Retinal pigment epithelial cell (primary cell): ENCODE results near the gene TESK2.

Experiments
- DNase-seq: peaks from one replicate; pipeline ENCODE4 v3.0.0-alpha.2; 2010; ENCODE audit warnings: low read depth
- H3K4me3 ChIP-seq: 2 replicates; pipeline ENCODE4 v1.5.1; 2011; ENCODE audit warnings: mild to moderate bottlenecking, low read length, control low read depth, moderate library complexity
- CTCF ChIP-seq: conservative IDR thresholded peaks from 2 replicates; pipeline ENCODE4 v1.5.1; 2011; ENCODE audit warnings: low read depth, low read length, control low read depth, inconsistent platforms

The TESK2 gene

GRCh38 chr1:45503462-45504360, 12.7 kb upstream of the TESK2 start:
- no peak for TF ChIP-seq CTCF
- DNase-seq = no peak
- no peak overlapping the region for H3K4me3 ChIP-seq

GRCh38 chr1:45501505-45501859, 10.5 kb upstream of the TESK2 start:
- no peak overlapping the region for H3K4me3 ChIP-seq
- no peak for TF ChIP-seq CTCF
- DNase-seq = no peak

GRCh38 chr1:45499415-45499769, 8.4 kb upstream of the TESK2 start:
- no peak for TF ChIP-seq CTCF
- H3K4me3 ChIP-seq = peak overlapping the region; percentile 86
- DNase-seq = no peak

- no peak overlapping the region for H3K4me3 ChIP-seq
- no peak for DNase-seq
- TF ChIP-seq CTCF = no peak
Observed at GRCh38 chr1:45498279-45498678, 7.3 kb upstream of the TESK2 start.

GRCh38 chr1:45493116-45493697, 2.2 kb upstream of the TESK2 start:
- DNase-seq = no peak
- no peak overlapping the region for H3K4me3 ChIP-seq
- TF ChIP-seq CTCF = peak; percentile 53

GRCh38 chr1:45492691-45493090, 1.7 kb upstream of the TESK2 start:
- TF ChIP-seq CTCF = no peak
- no peak overlapping the region for H3K4me3 ChIP-seq
- DNase-seq = no peak
